SK-N-SH (cell line): ENCODE results near the gene NLGN1. TPM values are rescaled to one million over a fixed set of nuclear protein-coding genes. Genes with fewer than 3 reads are reported as not detected.

Experiments used
- CTCF ChIA-PET: fragments of 300-600, 350-600 bp; formaldehyde crosslinking; extraction: SDS; loops from one replicate; lab custom pipeline; 2021; lab: Yijun Ruan, JAX
- POLR2A ChIA-PET: fragments of 350-600 bp; sonication (Branson Sonifier 250); formaldehyde crosslinking; extraction: SDS; loops from one replicate; lab custom pipeline; 2020; ENCODE audit warnings: antibody characterized with exemption, inconsistent platforms; lab: Yijun Ruan, JAX
- DNase-seq: peaks from one replicate; pipeline ENCODE4 v3.0.0; 2012
- H2AFZ ChIP-seq: fragments of 200-600 bp; sonication (generic); 2 replicates; pipeline ENCODE4 v1.8.1; 2016; ENCODE audit warnings: antibody characterized with exemption, mild to moderate bottlenecking, low read depth
- H3F3A ChIP-seq: fragments of 200-600 bp; sonication (generic); replicated peaks from 2 replicates; pipeline ENCODE3; 2016; ENCODE audit warnings: antibody characterized with exemption, mild to moderate bottlenecking; ENCODE audit not compliant: insufficient read depth
- H3K27ac ChIP-seq, 2 experiments: fragments of 200-500 bp in 1 of 2; fragments of 200-600 bp in 1 of 2; sonication (Bioruptor generic) in 1 of 2; sonication (generic), shearing (Covaris generic) in 1 of 2; 2 replicates each; pipeline versions ENCODE4 v1.5.1 to v1.6.1; 2014 to 2016; ENCODE audit warnings: low read depth in 2 of 2, inconsistent platforms in 1 of 2, low read length in 1 of 2, mild to moderate bottlenecking in 1 of 2, mixed read lengths in 1 of 2
- H3K27me3 ChIP-seq: fragments of 200-600 bp; sonication (generic), shearing (Covaris generic); 2 replicates; pipeline ENCODE4 v1.6.1; 2016; ENCODE audit warnings: mixed run types; ENCODE audit not compliant: insufficient read depth
- H3K36me3 ChIP-seq, 2 experiments: fragments of 200-500 bp in 1 of 2; fragments of 200-600 bp in 1 of 2; sonication (Bioruptor generic) in 1 of 2; sonication (generic) in 1 of 2; replicated peaks in 1 of 2; 2 replicates each; pipeline versions ENCODE3 to v1.5.1; 2014 to 2016; ENCODE audit warnings: low read length in 1 of 2, mild to moderate bottlenecking in 1 of 2; ENCODE audit not compliant: insufficient read depth in 2 of 2, control insufficient read depth in 1 of 2
- H3K4me1 ChIP-seq, 2 experiments: fragments of 200-500 bp in 1 of 2; fragments of 200-600 bp in 1 of 2; sonication (Bioruptor generic) in 1 of 2; sonication (generic), shearing (Covaris generic) in 1 of 2; 2 replicates each; pipeline versions ENCODE4 v1.5.1 to v1.6.1; 2014 to 2016; ENCODE audit warnings: low read depth in 1 of 2, low read length in 1 of 2, mixed run types in 1 of 2; ENCODE audit not compliant: insufficient read depth in 2 of 2, control insufficient read depth in 1 of 2
- H3K4me2 ChIP-seq: fragments of 200-600 bp; sonication (generic), shearing (Covaris generic); 2 replicates; pipeline ENCODE4 v1.6.1; 2017; ENCODE audit warnings: mixed run types
- H3K4me3 ChIP-seq, 2 experiments: fragments of 200-500 bp in 1 of 2; fragments of 200-600 bp in 1 of 2; sonication (Bioruptor generic) in 1 of 2; sonication (generic), shearing (Covaris generic) in 1 of 2; 2 replicates each; pipeline versions ENCODE4 v1.5.1 to v1.8.1; 2014 to 2016; ENCODE audit warnings: low read depth in 2 of 2, inconsistent platforms in 1 of 2, low read length in 1 of 2, mild to moderate bottlenecking in 1 of 2, mixed read lengths in 1 of 2, moderate library complexity in 1 of 2
- H3K79me2 ChIP-seq: fragments of 200-600 bp; sonication (generic); 2 replicates; pipeline ENCODE4 v1.8.1; 2017; ENCODE audit warnings: mild to moderate bottlenecking; ENCODE audit not compliant: insufficient read depth
- H3K9ac ChIP-seq: fragments of 200-600 bp; sonication (generic); 2 replicates; pipeline ENCODE4 v1.6.1; 2017; ENCODE audit warnings: mixed run types
- H3K9me2 ChIP-seq: fragments of 200-600 bp; sonication (generic); 2 replicates; pipeline ENCODE4 v1.6.1; 2017; ENCODE audit warnings: mixed run types
- H3K9me3 ChIP-seq: fragments of 200-600 bp; sonication (generic); 2 replicates; pipeline ENCODE4 v1.6.1; 2017; ENCODE audit warnings: mixed run types, mild to moderate bottlenecking, moderate library complexity
- H4K20me1 ChIP-seq: fragments of 200-600 bp; sonication (generic); 2 replicates; pipeline ENCODE4 v1.6.1; 2017; ENCODE audit warnings: mild to moderate bottlenecking, mixed run types; ENCODE audit not compliant: insufficient read depth
- ELF1 ChIP-seq: IDR thresholded peaks from 2 replicates; pipeline ENCODE4 v1.4.0; 2012
- EP300 ChIP-seq, 2 experiments: IDR thresholded peaks; 2 replicates each; pipeline versions ENCODE4 v1.4.0 to v1.6.1; 2012; ENCODE audit warnings: borderline replicate concordance in 1 of 2, low read depth in 1 of 2, low read length in 1 of 2
- EZH2phosphoT487 ChIP-seq: fragments of 200-600 bp; sonication (generic); IDR thresholded peaks from 2 replicates; pipeline ENCODE4 v1.6.1; 2017; ENCODE audit warnings: low read depth, mixed run types, mild to moderate bottlenecking, antibody characterized with exemption, moderate library complexity, borderline replicate concordance
- FOSL2 ChIP-seq: IDR thresholded peaks from 2 replicates; pipeline ENCODE4 v1.4.0; 2012; ENCODE audit warnings: low read depth, mild to moderate bottlenecking, moderate library complexity, borderline replicate concordance
- FOXJ3 ChIP-seq: sonication (generic); formaldehyde crosslinking; IDR thresholded peaks from 2 replicates; pipeline ENCODE4 v1.5.1; 2020; ENCODE audit warnings: mild to moderate bottlenecking, missing genetic modification reagents
- FOXM1 ChIP-seq: IDR thresholded peaks from 2 replicates; pipeline ENCODE4 v1.4.0; 2012; ENCODE audit warnings: low read depth, mild to moderate bottlenecking
- GABPA ChIP-seq: IDR thresholded peaks from 2 replicates; pipeline ENCODE4 v1.4.0; 2012; ENCODE audit warnings: low read depth, mild to moderate bottlenecking
- MEF2A ChIP-seq: IDR thresholded peaks from 2 replicates; pipeline ENCODE4 v1.4.0; 2012; ENCODE audit warnings: low read depth, borderline replicate concordance
- MXI1 ChIP-seq: IDR thresholded peaks from 2 replicates; pipeline ENCODE4 v1.6.1; 2012; ENCODE audit warnings: mild to moderate bottlenecking, low read depth, low read length, improper control_type of control experiment
- NFIC ChIP-seq: IDR thresholded peaks from 2 replicates; pipeline ENCODE4 v1.4.0; 2012; ENCODE audit warnings: borderline replicate concordance
- NRF1 ChIP-seq: IDR thresholded peaks from 2 replicates; pipeline ENCODE4 v1.6.1; 2012; ENCODE audit warnings: low read depth, mild to moderate bottlenecking, low read length
- PBX3 ChIP-seq: IDR thresholded peaks from 2 replicates; pipeline ENCODE4; 2012
- POLR2AphosphoS5 ChIP-seq: IDR thresholded peaks from 2 replicates; pipeline ENCODE4 v1.6.1; 2012; ENCODE audit warnings: low read depth, low read length
- RAD21 ChIP-seq: IDR thresholded peaks from 2 replicates; pipeline ENCODE4 v1.6.1; 2012; ENCODE audit warnings: mild to moderate bottlenecking, low read length
- RCOR1 ChIP-seq: fragments of 150-350 bp; IDR thresholded peaks from 2 replicates; pipeline ENCODE4 v1.6.1; 2017; ENCODE audit warnings: antibody characterized with exemption, low read length
- REST ChIP-seq: IDR thresholded peaks from 2 replicates; pipeline ENCODE4 v1.6.1; 2012; ENCODE audit warnings: mild to moderate bottlenecking, low read depth, low read length, moderate library complexity
- RFX5 ChIP-seq: IDR thresholded peaks from 2 replicates; pipeline ENCODE4 v1.6.1; 2012; ENCODE audit warnings: mild to moderate bottlenecking, improper control_type of control experiment, low read length
- RXRA ChIP-seq: IDR thresholded peaks from 2 replicates; pipeline ENCODE4 v1.4.0; 2012; ENCODE audit warnings: low read depth, mild to moderate bottlenecking, borderline replicate concordance
- SMC3 ChIP-seq: IDR thresholded peaks from 2 replicates; pipeline ENCODE4 v1.6.1; 2012; ENCODE audit warnings: low read depth, low read length, improper control_type of control experiment
- TAF1 ChIP-seq: IDR thresholded peaks from 2 replicates; pipeline ENCODE4 v1.6.1; 2012; ENCODE audit warnings: low read depth, mild to moderate bottlenecking, low read length, moderate library complexity, borderline replicate concordance
- TCF12 ChIP-seq: IDR thresholded peaks from 2 replicates; pipeline ENCODE4 v1.4.0; 2012
- TEAD4 ChIP-seq: IDR thresholded peaks from 2 replicates; pipeline ENCODE4 v1.4.0; 2012; ENCODE audit warnings: mild to moderate bottlenecking, borderline replicate concordance; ENCODE audit not compliant: insufficient read depth
- USF1 ChIP-seq: IDR thresholded peaks from 2 replicates; pipeline ENCODE4 v1.4.0; 2012; ENCODE audit warnings: low read depth, borderline replicate concordance
- ZBTB33 ChIP-seq: IDR thresholded peaks from 2 replicates; pipeline ENCODE4 v1.4.0; 2012; ENCODE audit warnings: low read depth, borderline replicate concordance
- WGBS: methylation state at CpG from one replicate; pipeline ENCODE4 v1.1.6; 2017; ENCODE audit warnings: low lambda C conversion rate; 5-methylcytosine and 5-hydroxymethylcytosine counted together
- polyA plus RNA-seq, 3 experiments: library from polyadenylated mRNA; depleted of rRNA; stranded (reverse); fragments of >200 nt; gene quantifications; 2 replicates each; pipeline ENCODE4 v1.2.3, GENCODE V29; 2012

NLGN1 gene
- polyA plus RNA-seq, 1 of the 3 experiments (the other 2 are of a cell fraction), result 1.5 TPM

- no peak for TF ChIP-seq MXI1
Measured at GRCh38 chr3:173891272-173892100, 493.9 kb downstream of the NLGN1 start (continued).

- Histone ChIP-seq H3K36me3 (no peaks in the 10 kb centered on the region), H3K27ac (peak overlapping the region; percentile 34 to 87; a peak in 3 of 4 replicates), H3K9ac (peak overlapping the region; percentile 29; the same call in 1 of the 2 replicates), H3K4me3 (0 out of 4 replicates have a peak overlapping the region, but pooled peaks of 1 of the 2 experiments have one; percentile 0), H3K4me1 (peaks cover 0 to 27% of the 10 kb centered on the region in 2 experiments; a peak in 2 of 4 replicates), H3K27me3 (no peaks in the 10 kb centered on the region), H3K4me2 (peak overlapping the region; percentile 68), H3K79me2 (no peaks in the 10 kb centered on the region), H3F3A (peaks cover 21% of the 10 kb centered on the region), H3K9me2 (no peaks in the 10 kb centered on the region), H4K20me1 (no peaks in the 10 kb centered on the region), H2AFZ (no peak overlapping the region), H3K9me3 (no peaks in the 10 kb centered on the region)
- ChIA-PET POLR2A (no interaction called here), CTCF (interaction anchor here (1.1 kb wide), 1 partner anchor 20 kb away, joined by 4 read pairs; no protein-coding TSS in a partner anchor)
- WGBS, result 12% methylated on average over 4 of the region's 4 CpGs
- DNase-seq, result no peak
- no peak for TF ChIP-seq MEF2A
- no peak for TF ChIP-seq MXI1
- TF ChIP-seq RFX5, result no peak
- no peak for TF ChIP-seq FOXM1
- peak; percentile 52 for TF ChIP-seq PBX3
- TF ChIP-seq EZH2phosphoT487, result no peak
- no peak for TF ChIP-seq RAD21
- TF ChIP-seq POLR2AphosphoS5, result no peak
- no peak for TF ChIP-seq RCOR1
- TF ChIP-seq NFIC, result peak; percentile 67
- no peak for TF ChIP-seq FOXJ3 (CRISPR knock-in tag)
- no peak for TF ChIP-seq SMC3
- no peak for TF ChIP-seq USF1
- no peak for TF ChIP-seq TEAD4
- TF ChIP-seq TCF12, result peak; percentile 58; the same call in 1 of the 2 replicates
- peak; percentile 24; the same call in 1 of the 2 replicates for TF ChIP-seq GABPA
- TF ChIP-seq TAF1, result no peak
- no peak for TF ChIP-seq REST
- TF ChIP-seq FOSL2, result peak; percentile 36; the same call in 1 of the 2 replicates
- TF ChIP-seq NRF1, result no peak
- peak; percentile 60; the same call in 1 of the 2 replicates for TF ChIP-seq RXRA
- TF ChIP-seq ELF1, result no peak
- peak in 1 of 2 experiments; percentile 56; a peak in 1 of 4 replicates for TF ChIP-seq EP300 (IDR thresholded peaks at IDR 0.05; ENCODE audit: borderline replicate concordance in 1 of 2, low read depth in 1 of 2, low read length in 1 of 2)
- TF ChIP-seq ZBTB33, result no peak
Measured at GRCh38 chr3:173892547-173892946, 495.0 kb downstream of the NLGN1 start.
